ENCODE results near the gene ATAD3C. TPM values are rescaled to one million over a fixed set of nuclear protein-coding genes. Genes with fewer than 3 reads are reported as not detected.
A peak's percentile ranks its signal among the peaks of the same experiment; 100 is the strongest.

The ATAD3C gene
- total and polyA plus RNA-seq, 2 of the 4 experiments (the other 2 are of a cell fraction) = not detected

GRCh38 chr1:1423245-1423597 is 26.3 kb upstream of the ATAD3C start:
- in situ Hi-C loops (cut with MboI; ENCODE audit: low sequenced_read_pairs) (no loop called here), intact Hi-C loops (cut with micrococcal nuclease) (no loop called here), dilution Hi-C loops (cut with HindIII; ENCODE audit: low sequenced_read_pairs, unreplicated experiment) (no loop called here)
- Histone ChIP-seq H3K18ac (ENCODE audit: low read depth, low read length) (no peak overlapping the region), H3K79me1 (ENCODE audit: low read depth in 1 of 2, low read length in 2 of 2) (no peaks in the 10 kb centered on the region), H2BK5ac (ENCODE audit: low read depth, low read length, poor library complexity, severe bottlenecking) (no peak overlapping the region), H3K14ac (replicated peaks; ENCODE audit: low read depth, low read length) (no peak overlapping the region), H2AK9ac (replicated peaks; ENCODE audit: low read depth, low read length, poor library complexity) (no peak overlapping the region), H4K5ac (ENCODE audit: low read depth, low read length) (no peak overlapping the region), H2BK120ac (ENCODE audit: low read depth, low read length) (peak overlapping the region; percentile 54; the same call in 1 of the 2 replicates), H4K91ac (ENCODE audit: insufficient read depth, low read depth, low read length) (no peak overlapping the region), H3K56ac (ENCODE audit: extremely low read depth, insufficient read depth, low read length) (no peak overlapping the region), H3K9me1 (ENCODE audit: insufficient read depth, low read length) (no peaks in the 10 kb centered on the region), H2AK5ac (ENCODE audit: low read depth, low read length) (no peak overlapping the region), H3K4ac (ENCODE audit: low read depth, low read length) (no peak overlapping the region), H3K23ac (ENCODE audit: low read depth, low read length) (no peak overlapping the region), H4K20me1 (ENCODE audit: insufficient read depth, low read length) (no peaks in the 10 kb centered on the region), H3K27me3 (ENCODE audit: control insufficient read depth, insufficient read depth, low read length) (no peaks in the 10 kb centered on the region), H3K4me1 (ENCODE audit: control insufficient read depth, insufficient read depth, low read length) (peaks cover 3% of the 10 kb centered on the region; the same call in 1 of the 2 replicates), H2BK15ac (ENCODE audit: low read depth, low read length) (no peak overlapping the region), H3K4me3 (ENCODE audit: insufficient read depth, low read depth, low read length) (no peak overlapping the region), H3K9me3 (ENCODE audit: control insufficient read depth, insufficient read depth, low read length) (no peaks in the 10 kb centered on the region), H3K4me2 (ENCODE audit: low read depth, low read length) (no peak overlapping the region), H4K8ac (ENCODE audit: low read depth in 2 of 2, low read length in 2 of 2) (0 out of 4 replicates have a peak overlapping the region, but pooled peaks of 1 of the 2 experiments have one; percentile 66), H2AFZ (replicated peaks; ENCODE audit: low read length, poor library complexity) (no peak overlapping the region), H3K36me3 (ENCODE audit: control insufficient read depth, insufficient read depth, low read length) (no peaks in the 10 kb centered on the region), H3K9ac (ENCODE audit: low read depth, low read length) (no peak overlapping the region), H2BK20ac (ENCODE audit: low read depth, low read length) (no peak overlapping the region), H3K27ac (ENCODE audit: insufficient read depth, low read length) (no peak overlapping the region)
- CTCF ChIA-PET = no interaction called here
- DNase-seq (no peak), ATAC-seq (ENCODE audit: low read depth) (no peak)
- no TSS peak for BruUV-seq (replicated peaks)
- no peak for TF ChIP-seq MAZ (IDR thresholded peaks at IDR 0.05; ENCODE audit: borderline replicate concordance, low read depth, low read length)
- no peak for TF ChIP-seq CHD1 (IDR thresholded peaks at IDR 0.05; ENCODE audit: low read depth, low read length)
- TF ChIP-seq MAFK (IDR thresholded peaks at IDR 0.05; ENCODE audit: low read depth, low read length) = no peak
- TF ChIP-seq FOS (IDR thresholded peaks at IDR 0.05; ENCODE audit: low read depth, low read length) = no peak
- no peak for TF ChIP-seq ELK1 (IDR thresholded peaks at IDR 0.05; ENCODE audit: borderline replicate concordance, low read depth, low read length)
- TF ChIP-seq MXI1 (IDR thresholded peaks at IDR 0.05; ENCODE audit: borderline replicate concordance, low read depth, low read length) = no peak
- no peak for TF ChIP-seq CEBPB (IDR thresholded peaks at IDR 0.05; ENCODE audit: low read depth, low read length)
- TF ChIP-seq POLR2A (IDR thresholded peaks at IDR 0.05; ENCODE audit: low read depth, low read length) = no peak
- TF ChIP-seq BHLHE40 (IDR thresholded peaks at IDR 0.05; ENCODE audit: low read depth, low read length) = no peak
- no peak for TF ChIP-seq USF2 (IDR thresholded peaks at IDR 0.05; ENCODE audit: low read depth, low read length)
- no peak for TF ChIP-seq RAD21 (IDR thresholded peaks at IDR 0.05; ENCODE audit: low read length)
- TF ChIP-seq RFX5 (IDR thresholded peaks at IDR 0.05; ENCODE audit: low read depth, low read length) = no peak
- no peak for TF ChIP-seq NFE2L2 (IDR thresholded peaks at IDR 0.05; ENCODE audit: low read depth, low read length)
- TF ChIP-seq RCOR1 (IDR thresholded peaks at IDR 0.05; ENCODE audit: insufficient replicate concordance, low read length) = no peak
- TF ChIP-seq SMC3 (IDR thresholded peaks at IDR 0.05; ENCODE audit: low read depth, low read length) = no peak
- TF ChIP-seq, protein P1, sequence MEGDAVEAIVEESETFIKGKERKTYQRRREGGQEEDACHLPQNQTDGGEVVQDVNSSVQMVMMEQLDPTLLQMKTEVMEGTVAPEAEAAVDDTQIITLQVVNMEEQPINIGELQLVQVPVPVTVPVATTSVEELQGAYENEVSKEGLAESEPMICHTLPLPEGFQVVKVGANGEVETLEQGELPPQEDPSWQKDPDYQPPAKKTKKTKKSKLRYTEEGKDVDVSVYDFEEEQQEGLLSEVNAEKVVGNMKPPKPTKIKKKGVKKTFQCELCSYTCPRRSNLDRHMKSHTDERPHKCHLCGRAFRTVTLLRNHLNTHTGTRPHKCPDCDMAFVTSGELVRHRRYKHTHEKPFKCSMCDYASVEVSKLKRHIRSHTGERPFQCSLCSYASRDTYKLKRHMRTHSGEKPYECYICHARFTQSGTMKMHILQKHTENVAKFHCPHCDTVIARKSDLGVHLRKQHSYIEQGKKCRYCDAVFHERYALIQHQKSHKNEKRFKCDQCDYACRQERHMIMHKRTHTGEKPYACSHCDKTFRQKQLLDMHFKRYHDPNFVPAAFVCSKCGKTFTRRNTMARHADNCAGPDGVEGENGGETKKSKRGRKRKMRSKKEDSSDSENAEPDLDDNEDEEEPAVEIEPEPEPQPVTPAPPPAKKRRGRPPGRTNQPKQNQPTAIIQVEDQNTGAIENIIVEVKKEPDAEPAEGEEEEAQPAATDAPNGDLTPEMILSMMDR (conservative IDR thresholded peaks at IDR 0.05; ENCODE audit: low read depth, low read length) = no peak
- 70% methylated on average over 2 of the region's 7 CpGs; no CpG with 5 or more reads in 1 of the 2 experiments for WGBS, 2 experiments (ENCODE audit: extremely low coverage in 2 of 2, insufficient read length in 1 of 2)
- POLR2A ChIA-PET (ENCODE audit: unreplicated experiment) = no interaction called here
